Measurements from ENCODE around the gene MSL2. TPM values are rescaled to one million over a fixed set of nuclear protein-coding genes. Genes with fewer than 3 reads are reported as not detected.

Gene MSL2
- total RNA-seq: 9.7 and 12.6 TPM in 2 replicates

GRCh38 chr3:136196064-136196400 lies at the start of gene MSL2:
TSS of gene MSL2 (minus strand) at chr3:136196335. CDS start at chr3:136195113, 1,222 bp downstream.

Other genes with a start within 250 kb of the MSL2 start
- 8.3 and 10.5 TPM in 2 replicates for gene PPP2R3A, start 230.6 kb downstream of the MSL2 start, total RNA-seq
- 58.3 and 59.2 TPM in 2 replicates for gene PCCB, start 54.0 kb upstream of the MSL2 start, total RNA-seq